Endometrial microvascular endothelial cells (primary cell): ENCODE results near the gene ARID4B. TPM values are rescaled to one million over a fixed set of nuclear protein-coding genes. Genes with fewer than 3 reads are reported as not detected.

Experiments
- total RNA-seq: library from RNA; depleted of rRNA; stranded (reverse); fragments of >200 nt; gene quantifications from one replicate; pipeline ENCODE4 v1.2.3, GENCODE V29; 2015; ENCODE audit errors: inconsistent ontology term

ARID4B gene
- total RNA-seq, 1 donor from 2014 or later: 13.8 TPM

Other genes with a start within 250 kb of the ARID4B start
- gene TOMM20, start 199.3 kb downstream of the ARID4B start, total RNA-seq: 80.5 TPM
- 117 TPM for gene RBM34, start 166.9 kb downstream of the ARID4B start, total RNA-seq
- 20.8 TPM for gene GGPS1, start 391 bp upstream of the ARID4B start, total RNA-seq
- gene TBCE, start 39.2 kb upstream of the ARID4B start, total RNA-seq: 50.9 TPM
- 34.6 TPM for gene B3GALNT2, start 176.3 kb upstream of the ARID4B start, total RNA-seq